Natural killer cell (primary cell): Measurements from ENCODE around the gene PHLDB3. TPM values are rescaled to one million over a fixed set of nuclear protein-coding genes. Genes with fewer than 3 reads are reported as not detected.

Source experiments
- ATAC-seq, 3 donors: fragments of 150-1000 bp in 2 of 3; fragments of 200-7000 bp in 1 of 3; cut with Tn5 transposase; 1 replicate in 1 of 3; 2 replicates in 2 of 3; pipeline ENCODE4 v1.10.0; 2021; ENCODE audit warnings: mild to moderate bottlenecking in 2 of 3, moderate library complexity in 2 of 3
- DNase-seq, 2 donors: peaks; one replicate each; pipeline versions ENCODE4 v3.0.0 to v3.0.0-alpha.2; 2013 to 2021; ENCODE audit warnings: mixed read lengths in 1 of 2
- H3K27ac ChIP-seq: one replicate; pipeline ENCODE4 v1.5.1; 2013; ENCODE audit warnings: mild to moderate bottlenecking, low read length
- H3K27me3 ChIP-seq: one replicate; pipeline ENCODE4 v1.6.1; 2013; ENCODE audit warnings: low read length; ENCODE audit not compliant: control insufficient read depth, insufficient read depth
- H3K36me3 ChIP-seq: one replicate; pipeline ENCODE4 v1.6.1; 2013; ENCODE audit warnings: low read length; ENCODE audit not compliant: control insufficient read depth, insufficient read depth
- H3K4me1 ChIP-seq: one replicate; pipeline ENCODE4 v1.6.1; 2013; ENCODE audit warnings: low read length; ENCODE audit not compliant: control insufficient read depth, insufficient read depth
- H3K4me3 ChIP-seq: one replicate; pipeline ENCODE4 v1.5.1; 2013; ENCODE audit warnings: low read length
- H3K9me3 ChIP-seq: one replicate; pipeline ENCODE4 v1.6.1; 2013; ENCODE audit warnings: low read length; ENCODE audit not compliant: control insufficient read depth, insufficient read depth
- H3K27ac Mint-ChIP-seq, 2 donors: one replicate each; pipeline ENCODE4 v1.8.0; 2022; ENCODE audit warnings: mild to moderate bottlenecking in 2 of 2, mixed read lengths in 2 of 2, moderate library complexity in 1 of 2
- H3K27me3 Mint-ChIP-seq, 2 donors: one replicate each; pipeline ENCODE4 v1.8.0; 2022; ENCODE audit warnings: low read depth in 2 of 2, mixed read lengths in 2 of 2
- H3K36me3 Mint-ChIP-seq: one replicate; pipeline ENCODE4 v1.8.0; 2022; ENCODE audit warnings: mixed read lengths
- H3K4me1 Mint-ChIP-seq, 2 donors: one replicate each; pipeline ENCODE4 v1.8.0; 2022; ENCODE audit warnings: mixed read lengths in 2 of 2
- H3K4me3 Mint-ChIP-seq: one replicate; pipeline ENCODE4 v1.8.0; 2022; ENCODE audit warnings: mild to moderate bottlenecking, moderate library complexity, mixed read lengths
- H3K9me3 Mint-ChIP-seq, 2 donors: one replicate each; pipeline ENCODE4 v1.8.0; 2022; ENCODE audit warnings: mixed read lengths in 2 of 2
- WGBS: methylation state at CpG from one replicate; pipeline ENCODE4 v1.1.7; 2013; ENCODE audit warnings: missing lambda C conversion rate; ENCODE audit not compliant: insufficient coverage; 5-methylcytosine and 5-hydroxymethylcytosine counted together
- intact Hi-C: fragments of 100-400 bp; cut with micrococcal nuclease; formaldehyde crosslinking; loops from one replicate; pipeline ENCODE4 v1.14.2; 2022
- total RNA-seq, 4 donors: library from RNA; stranded (reverse); fragments of 120-200 nt in 1 of 4; gene quantifications; one replicate each; pipeline versions ENCODE4 v1.2.3 to v1.2.4, GENCODE V29; 2013 to 2022
- TF ChIP-seq, protein P1 (sequence below): fragments of 200-600 bp; IDR thresholded peaks from one replicate; pipeline ENCODE4 v1.8.0; 2022; ENCODE audit warnings: antibody characterized with exemption

The PHLDB3 gene
- total RNA-seq, 3 donors from 2014 or later (not counting 1 experiment from before 2014, with no cell fraction given) = 24.5 to 24.9 (median 24.8) TPM

DNA sequence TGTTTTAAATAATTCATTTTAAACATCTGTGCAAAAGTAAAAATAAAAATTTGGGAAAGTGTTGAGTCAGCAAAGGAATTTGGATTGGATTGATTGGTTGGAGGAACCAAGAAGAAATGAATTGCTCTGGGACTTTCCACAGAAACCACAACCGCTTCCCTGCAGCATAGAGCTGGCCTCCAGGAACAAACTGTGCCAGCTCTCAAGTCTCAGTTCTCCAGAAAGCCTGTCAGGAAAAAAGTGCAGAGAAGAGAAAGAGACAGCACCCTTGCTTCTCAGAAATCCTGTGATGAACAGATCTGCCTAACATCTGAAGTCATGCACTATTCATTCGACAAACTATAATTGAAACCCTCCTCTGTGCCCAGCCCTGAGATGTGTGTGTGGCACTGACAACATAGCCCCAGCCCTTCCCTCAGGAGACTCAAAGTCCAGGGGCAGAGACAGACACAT, 54.0 kb downstream of the PHLDB3 start:
- intact Hi-C loops = no loop called here
- Histone ChIP-seq H3K4me1 (peaks cover 3% of the 10 kb centered on the region), H3K27ac (no peak overlapping the region), H3K27me3 (no peaks in the 10 kb centered on the region), H3K4me3 (no peak overlapping the region), H3K36me3 (no peaks in the 10 kb centered on the region), H3K9me3 (no peaks in the 10 kb centered on the region)
- no peaks in the 10 kb centered on the region for H3K9me3 Mint-ChIP-seq
- no peaks in the 10 kb centered on the region for H3K36me3 Mint-ChIP-seq
- H3K4me3 Mint-ChIP-seq = no peak overlapping the region
- H3K27ac Mint-ChIP-seq = no peak overlapping the region
- WGBS = 59% methylated on average over 2 of the region's 2 CpGs
- H3K27me3 Mint-ChIP-seq = peaks cover 6 to 7% of the 10 kb centered on the region in 2 donors
- DNase-seq (no peak), ATAC-seq (no peak)
- TF ChIP-seq, protein P1, sequence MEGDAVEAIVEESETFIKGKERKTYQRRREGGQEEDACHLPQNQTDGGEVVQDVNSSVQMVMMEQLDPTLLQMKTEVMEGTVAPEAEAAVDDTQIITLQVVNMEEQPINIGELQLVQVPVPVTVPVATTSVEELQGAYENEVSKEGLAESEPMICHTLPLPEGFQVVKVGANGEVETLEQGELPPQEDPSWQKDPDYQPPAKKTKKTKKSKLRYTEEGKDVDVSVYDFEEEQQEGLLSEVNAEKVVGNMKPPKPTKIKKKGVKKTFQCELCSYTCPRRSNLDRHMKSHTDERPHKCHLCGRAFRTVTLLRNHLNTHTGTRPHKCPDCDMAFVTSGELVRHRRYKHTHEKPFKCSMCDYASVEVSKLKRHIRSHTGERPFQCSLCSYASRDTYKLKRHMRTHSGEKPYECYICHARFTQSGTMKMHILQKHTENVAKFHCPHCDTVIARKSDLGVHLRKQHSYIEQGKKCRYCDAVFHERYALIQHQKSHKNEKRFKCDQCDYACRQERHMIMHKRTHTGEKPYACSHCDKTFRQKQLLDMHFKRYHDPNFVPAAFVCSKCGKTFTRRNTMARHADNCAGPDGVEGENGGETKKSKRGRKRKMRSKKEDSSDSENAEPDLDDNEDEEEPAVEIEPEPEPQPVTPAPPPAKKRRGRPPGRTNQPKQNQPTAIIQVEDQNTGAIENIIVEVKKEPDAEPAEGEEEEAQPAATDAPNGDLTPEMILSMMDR = no peak
- peaks cover 6 to 8% of the 10 kb centered on the region in 2 donors for H3K4me1 Mint-ChIP-seq

DNA sequence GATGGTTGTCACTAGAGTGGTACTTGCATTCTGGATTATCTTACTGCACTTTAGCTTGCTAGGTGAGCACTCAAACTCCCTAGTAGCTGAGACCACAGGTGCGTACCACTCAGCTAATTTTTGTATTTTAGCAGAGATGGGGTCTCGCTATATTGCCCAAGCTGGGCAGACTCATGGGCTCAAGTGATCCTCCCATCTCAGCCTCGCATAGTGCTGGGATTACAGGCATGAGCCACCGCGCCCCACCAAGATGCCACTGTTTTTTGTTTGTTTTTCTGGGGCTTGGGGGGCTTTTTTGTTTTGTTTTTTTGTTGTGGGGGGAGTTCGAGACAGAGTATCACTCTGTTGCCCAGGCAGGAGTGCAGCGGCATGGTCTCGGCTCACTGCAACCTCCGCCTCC, 56.9 kb downstream of the PHLDB3 start:
- H3K9me3 Mint-ChIP-seq = no peaks in the 10 kb centered on the region
- Histone ChIP-seq H3K27me3 (no peaks in the 10 kb centered on the region), H3K9me3 (no peaks in the 10 kb centered on the region), H3K4me3 (no peak overlapping the region), H3K27ac (no peak overlapping the region), H3K4me1 (peaks cover 3% of the 10 kb centered on the region), H3K36me3 (no peaks in the 10 kb centered on the region)
- H3K27me3 Mint-ChIP-seq = peaks cover 5% of the 10 kb centered on the region in 2 donors
- intact Hi-C loops = loop anchor here (1.0 to 5.0 kb wide), 4 partner anchors 72 to 338 kb away; partner anchors contain the start of genes IRGQ and ZNF576
- 98% methylated on average over 9 of the region's 9 CpGs for WGBS
- peaks cover 8 to 11% of the 10 kb centered on the region in 2 donors for H3K4me1 Mint-ChIP-seq
- no peak overlapping the region for H3K27ac Mint-ChIP-seq
- DNase-seq (no peak), ATAC-seq (no peak)
- no peak overlapping the region for H3K4me3 Mint-ChIP-seq
- no peaks in the 10 kb centered on the region for H3K36me3 Mint-ChIP-seq
- TF ChIP-seq, protein P1 = no peak

DNA sequence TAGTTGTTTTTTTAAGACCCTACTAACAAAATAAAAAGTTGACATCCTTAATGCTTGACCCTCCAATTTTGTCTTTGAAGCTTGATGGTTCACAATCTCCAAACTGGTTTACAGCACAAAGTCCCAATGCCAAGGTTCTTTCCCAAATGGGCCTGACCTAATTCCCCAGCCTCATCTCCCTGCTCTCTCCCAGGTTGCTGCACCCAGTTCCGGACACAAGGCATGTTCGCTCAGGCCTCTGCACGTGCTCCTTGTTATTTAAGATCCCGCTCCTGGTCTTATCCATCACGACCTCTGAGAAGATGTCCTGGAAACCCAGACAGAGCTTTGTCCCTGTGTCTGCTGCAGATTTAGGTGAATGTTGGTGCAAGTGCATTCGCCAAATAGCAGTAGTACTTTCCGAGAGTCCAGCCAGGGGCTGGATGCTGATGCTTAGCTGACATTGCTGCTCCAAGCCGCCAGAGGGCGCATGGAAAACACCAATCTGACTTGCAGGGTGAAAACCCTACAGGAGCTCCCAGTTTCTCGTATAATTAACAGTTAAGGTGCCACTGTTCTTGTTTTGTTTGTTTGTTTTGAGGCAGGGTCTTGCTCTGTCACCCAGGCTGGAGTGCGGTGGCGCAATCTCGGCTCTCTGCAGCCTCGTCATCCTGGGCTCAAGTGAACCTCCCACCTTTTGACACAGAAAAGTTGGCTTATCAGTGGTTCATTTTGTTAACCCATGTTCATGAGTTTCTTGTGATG, 57.6 kb downstream of the PHLDB3 start:
- Mint-ChIP-seq H3K4me3 (no peak overlapping the region), H3K4me1 (peaks cover 8 to 11% of the 10 kb centered on the region in 2 donors), H3K9me3 (no peaks in the 10 kb centered on the region), H3K36me3 (no peaks in the 10 kb centered on the region), H3K27me3 (no peaks in the 10 kb centered on the region), H3K27ac (peak overlapping the region; percentile 70 to 75)
- Histone ChIP-seq H3K27me3 (no peaks in the 10 kb centered on the region), H3K9me3 (no peaks in the 10 kb centered on the region), H3K4me1 (peaks cover 3% of the 10 kb centered on the region), H3K4me3 (no peak overlapping the region), H3K36me3 (no peaks in the 10 kb centered on the region), H3K27ac (no peak overlapping the region)
- DNase-seq (peak; percentile 72 to 92), ATAC-seq (peak; percentile 82 to 97 (median 96))
- TF ChIP-seq, protein P1 = peak; percentile 96
- intact Hi-C loops = loop anchor here (1.0 to 5.0 kb wide), 4 partner anchors 72 to 338 kb away; partner anchors contain the start of genes IRGQ and ZNF576
- WGBS = 40% methylated on average over 14 of the region's 14 CpGs
